Endothelial cell of umbilical vein (primary cell): ENCODE results near the gene SMIM44. TPM values are rescaled to one million over a fixed set of nuclear protein-coding genes. Genes with fewer than 3 reads are reported as not detected.

Experiments used
- BruUV-seq: library from RNA; stranded (reverse); fragments of 400-500 nt; replicated peaks from 2 replicates; lab custom pipeline; 2021; lab: Mats Ljungman, UMichigan
- CTCF ChIA-PET: fragments of 300-600, 350-600 bp; sonication (Branson Sonifier 250); formaldehyde crosslinking; loops from one replicate; lab custom pipeline; 2021; ENCODE audit warnings: antibody characterized with exemption, inconsistent platforms; lab: Charles Lee
- POLR2A ChIA-PET: fragments of 300-600, 350-600 bp; sonication (Branson Sonifier 250); formaldehyde crosslinking; loops from one replicate; lab custom pipeline; 2021; ENCODE audit warnings: antibody characterized with exemption, inconsistent platforms; lab: Charles Lee
- DNase-seq: peaks from one replicate; pipeline ENCODE4 v3.0.0-alpha.2; 2011; ENCODE audit warnings: low read depth, low spot score
- FAIRE-seq: peaks from 2 replicates; lab custom pipeline; 2011; peaks lifted over from hg19 to GRCh38; lab: Jason Lieb, UNC
- H2AFZ ChIP-seq: 2 replicates; pipeline ENCODE4 v1.6.0; 2012; ENCODE audit warnings: low read depth, low read length, control low read depth, inconsistent platforms
- H3K27ac ChIP-seq: 2 replicates; pipeline ENCODE4 v1.5.1; 2011; ENCODE audit warnings: low read depth, mild to moderate bottlenecking, control low read depth, low read length, moderate library complexity; ENCODE audit not compliant: insufficient read depth
- H3K27me3 ChIP-seq, 2 experiments: 2 replicates each; pipeline versions ENCODE4 v1.6.0 to v1.6.1; 2011; ENCODE audit warnings: low read length in 2 of 2, mixed read lengths in 1 of 2; ENCODE audit not compliant: control insufficient read depth in 2 of 2, insufficient read depth in 2 of 2
- H3K36me3 ChIP-seq, 2 experiments: 2 replicates in 1 of 2; 3 replicates in 1 of 2; pipeline ENCODE4 v1.5.1; 2011; ENCODE audit warnings: low read length in 2 of 2, mild to moderate bottlenecking in 1 of 2, moderate library complexity in 1 of 2; ENCODE audit not compliant: control insufficient read depth in 2 of 2, insufficient read depth in 2 of 2; ENCODE audit errors: extremely low read depth in 1 of 2
- H3K4me1 ChIP-seq: 3 replicates; pipeline ENCODE4 v1.5.1; 2011; ENCODE audit warnings: mild to moderate bottlenecking, low read length; ENCODE audit not compliant: control insufficient read depth, insufficient read depth; ENCODE audit errors: extremely low read depth
- H3K4me2 ChIP-seq: 2 replicates; pipeline ENCODE4 v1.6.1; 2011; ENCODE audit warnings: low read length, control low read depth, mixed read lengths; ENCODE audit not compliant: insufficient read depth
- H3K4me3 ChIP-seq, 3 experiments: fragments of 200-600 bp in 1 of 3; sonication (generic), shearing (Covaris generic) in 1 of 3; replicated peaks in 1 of 3; 2 replicates each; pipeline ENCODE4 v1.5.1; 2011 to 2016; ENCODE audit warnings: control low read depth in 3 of 3, low read length in 3 of 3, mild to moderate bottlenecking in 2 of 3, inconsistent platforms in 1 of 3, low read depth in 1 of 3, moderate library complexity in 1 of 3; ENCODE audit not compliant: insufficient read depth in 1 of 3
- H3K79me2 ChIP-seq: 2 replicates; pipeline ENCODE4 v1.6.0; 2012; ENCODE audit warnings: low read length, inconsistent platforms; ENCODE audit not compliant: control insufficient read depth, insufficient read depth
- H3K9ac ChIP-seq: replicated peaks from 2 replicates; pipeline ENCODE3; 2011; ENCODE audit warnings: low read length, control low read depth; ENCODE audit not compliant: insufficient read depth; ENCODE audit errors: extremely low read depth
- H3K9me1 ChIP-seq: replicated peaks from 3 replicates; pipeline ENCODE4 v1.6.0; 2011; ENCODE audit warnings: mild to moderate bottlenecking, low read length; ENCODE audit not compliant: control insufficient read depth, insufficient read depth; ENCODE audit errors: extremely low read depth
- H3K9me3 ChIP-seq: replicated peaks from 2 replicates; pipeline ENCODE4 v1.5.1; 2012; ENCODE audit warnings: low read length, inconsistent platforms; ENCODE audit not compliant: control insufficient read depth, insufficient read depth
- H4K20me1 ChIP-seq: replicated peaks from 2 replicates; pipeline ENCODE3; 2011; ENCODE audit warnings: mild to moderate bottlenecking, low read length; ENCODE audit not compliant: control insufficient read depth, insufficient read depth; ENCODE audit errors: extremely low read depth
- EZH2 ChIP-seq: IDR thresholded peaks from 2 replicates; pipeline ENCODE4 v1.6.1; 2012; ENCODE audit warnings: borderline replicate concordance, low read depth, mild to moderate bottlenecking, moderate library complexity, low read length, inconsistent platforms; ENCODE audit not compliant: severe bottlenecking
- FOS ChIP-seq: IDR thresholded peaks from 2 replicates; pipeline ENCODE4 v1.6.1; 2011; ENCODE audit warnings: mild to moderate bottlenecking, low read length, moderate library complexity, borderline replicate concordance; ENCODE audit not compliant: insufficient read depth
- GATA2 ChIP-seq: IDR thresholded peaks from 2 replicates; pipeline ENCODE4 v1.7.0; 2011; ENCODE audit warnings: low read depth, mild to moderate bottlenecking, moderate library complexity, mixed read lengths, low read length; ENCODE audit not compliant: insufficient read length, insufficient read depth
- JUN ChIP-seq: IDR thresholded peaks from 2 replicates; pipeline ENCODE4 v1.6.1; 2011; ENCODE audit warnings: borderline replicate concordance, low read depth; ENCODE audit not compliant: insufficient read length, insufficient read depth
- MYC ChIP-seq: IDR thresholded peaks from one replicate; pipeline ENCODE4 v1.6.1; 2011; ENCODE audit warnings: mild to moderate bottlenecking, low read depth, low read length
- POLR2A ChIP-seq: IDR thresholded peaks from 2 replicates; pipeline ENCODE4 v1.6.1; 2012; ENCODE audit warnings: low read depth, mild to moderate bottlenecking, control low read depth, low read length
- POLR2AphosphoS5 ChIP-seq: IDR thresholded peaks from 2 replicates; pipeline ENCODE4 v1.6.1; 2012; ENCODE audit warnings: low read depth, mild to moderate bottlenecking, control low read depth, low read length, moderate library complexity; ENCODE audit not compliant: insufficient read depth
- dilution Hi-C: fragments of 300-500 bp; cut with MboI; formaldehyde crosslinking; loops from one replicate; pipeline ENCODE4 v1.15.0; 2019; ENCODE audit warnings: low sequenced_read_pairs; ENCODE audit not compliant: extremely low pct_ligation_motif_present
- intact Hi-C: fragments of 100-400 bp; cut with micrococcal nuclease; formaldehyde crosslinking; loops from one replicate; pipeline ENCODE4 v1.10.0; 2022
- polyA plus RNA-seq, 4 experiments: library from polyadenylated mRNA; depleted of rRNA in 3 of 4; stranded (reverse) in 3 of 4; unstranded in 1 of 4; fragments of >200 nt; gene quantifications; 2 replicates each; pipeline versions ENCODE4 v1.2.1 to v1.2.3, GENCODE V29; 2011 to 2012; ENCODE audit warnings: missing spikeins in 1 of 4
- total RNA-seq: library from RNA; stranded (reverse); gene quantifications from 2 replicates; pipeline ENCODE4 v1.2.3, GENCODE V29; 2021
- TF ChIP-seq, protein P1 (sequence below): IDR thresholded peaks from 2 replicates; pipeline ENCODE4 v1.6.1; 2011; ENCODE audit not compliant: insufficient read depth, insufficient read length
- TF ChIP-seq, protein P2 (sequence below), 2 donors: IDR thresholded peaks; 1 replicate in 1 of 2; 2 replicates in 1 of 2; pipeline ENCODE4 v1.5.1; 2011; ENCODE audit warnings: low read length in 2 of 2, mild to moderate bottlenecking in 2 of 2, moderate library complexity in 2 of 2, control low read depth in 1 of 2, inconsistent platforms in 1 of 2, low read depth in 1 of 2; ENCODE audit not compliant: insufficient read depth in 1 of 2; ENCODE audit errors: extremely low read depth in 1 of 2

Gene SMIM44
- total and polyA plus RNA-seq, 2 donors (not counting 3 experiments of a cell fraction or from before 2014, with no cell fraction given), result not detected

DNA sequence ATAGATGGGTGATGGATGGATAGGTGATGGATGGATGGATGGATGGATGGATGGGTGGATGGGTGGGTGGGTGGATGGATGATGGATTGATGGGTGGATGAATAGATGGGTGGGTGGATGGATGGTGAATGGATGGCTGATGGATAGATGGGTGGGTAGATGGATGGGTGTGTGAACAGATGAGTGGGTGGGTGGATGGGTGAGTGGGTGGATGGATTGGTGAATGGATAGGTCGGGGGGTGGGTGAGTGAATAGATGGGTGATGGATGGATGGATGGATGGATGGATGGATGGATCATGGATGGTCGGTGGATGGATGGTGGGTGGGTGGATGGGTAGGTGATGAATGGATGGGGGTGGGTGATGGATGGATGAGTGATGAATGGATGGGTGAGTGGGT is 6.4 kb downstream of the SMIM44 start:
- CTCF ChIA-PET, result interaction anchor here (1.4 kb wide), 1 partner anchor 8 kb away, joined by 6 read pairs; no protein-coding TSS in a partner anchor
- Histone ChIP-seq H3K36me3 (no peaks in the 10 kb centered on the region), H3K27ac (no peak overlapping the region), H3K79me2 (no peaks in the 10 kb centered on the region), H2AFZ (no peak overlapping the region), H3K4me1 (no peaks in the 10 kb centered on the region), H3K27me3 (peaks cover 3 to 5% of the 10 kb centered on the region in 2 experiments), H4K20me1 (no peaks in the 10 kb centered on the region), H3K9me3 (no peaks in the 10 kb centered on the region), H3K4me3 (no peak overlapping the region), H3K9me1 (no peaks in the 10 kb centered on the region), H3K4me2 (no peak overlapping the region), H3K9ac (no peak overlapping the region)
- FAIRE-seq (no peak), DNase-seq (no peak)
- BruUV-seq, result no TSS peak
- TF ChIP-seq, protein P1, sequence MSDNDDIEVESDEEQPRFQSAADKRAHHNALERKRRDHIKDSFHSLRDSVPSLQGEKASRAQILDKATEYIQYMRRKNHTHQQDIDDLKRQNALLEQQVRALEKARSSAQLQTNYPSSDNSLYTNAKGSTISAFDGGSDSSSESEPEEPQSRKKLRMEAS, result no peak
- no peak for TF ChIP-seq FOS
- no peak for TF ChIP-seq POLR2AphosphoS5
- TF ChIP-seq, protein P2, sequence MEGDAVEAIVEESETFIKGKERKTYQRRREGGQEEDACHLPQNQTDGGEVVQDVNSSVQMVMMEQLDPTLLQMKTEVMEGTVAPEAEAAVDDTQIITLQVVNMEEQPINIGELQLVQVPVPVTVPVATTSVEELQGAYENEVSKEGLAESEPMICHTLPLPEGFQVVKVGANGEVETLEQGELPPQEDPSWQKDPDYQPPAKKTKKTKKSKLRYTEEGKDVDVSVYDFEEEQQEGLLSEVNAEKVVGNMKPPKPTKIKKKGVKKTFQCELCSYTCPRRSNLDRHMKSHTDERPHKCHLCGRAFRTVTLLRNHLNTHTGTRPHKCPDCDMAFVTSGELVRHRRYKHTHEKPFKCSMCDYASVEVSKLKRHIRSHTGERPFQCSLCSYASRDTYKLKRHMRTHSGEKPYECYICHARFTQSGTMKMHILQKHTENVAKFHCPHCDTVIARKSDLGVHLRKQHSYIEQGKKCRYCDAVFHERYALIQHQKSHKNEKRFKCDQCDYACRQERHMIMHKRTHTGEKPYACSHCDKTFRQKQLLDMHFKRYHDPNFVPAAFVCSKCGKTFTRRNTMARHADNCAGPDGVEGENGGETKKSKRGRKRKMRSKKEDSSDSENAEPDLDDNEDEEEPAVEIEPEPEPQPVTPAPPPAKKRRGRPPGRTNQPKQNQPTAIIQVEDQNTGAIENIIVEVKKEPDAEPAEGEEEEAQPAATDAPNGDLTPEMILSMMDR (IDR thresholded peaks at IDR 0.05; ENCODE audit: extremely low read depth in 1 of 2, insufficient read depth in 1 of 2, low read depth in 1 of 2, low read length in 2 of 2), result no peak
- TF ChIP-seq MYC, result no peak
- no peak for TF ChIP-seq POLR2A
- no peak for TF ChIP-seq EZH2
- TF ChIP-seq JUN, result no peak
- TF ChIP-seq GATA2, result no peak
- POLR2A ChIA-PET, result no interaction called here
- intact Hi-C loops, result no loop called here
- dilution Hi-C loops, result no loop called here
